ENCODE results near the gene TOGARAM1.

Gene TOGARAM1

GRCh38 chr14:45051180-45051579 lies 89.2 kb downstream of the TOGARAM1 start:
- TF ChIP-seq ZNF426 (tag by site-specific recombination; IDR thresholded peaks at IDR 0.05) (no peak), ZNF221 (tag by site-specific recombination; IDR thresholded peaks at IDR 0.05; ENCODE audit: borderline replicate concordance) (no peak), ZBTB17 (tag by site-specific recombination; IDR thresholded peaks at IDR 0.05) (no peak), RBAK (tag by site-specific recombination; IDR thresholded peaks at IDR 0.05) (no peak), AEBP2 (tag by site-specific recombination; IDR thresholded peaks at IDR 0.05; ENCODE audit: borderline replicate concordance) (no peak), ZNF837 (tag by site-specific recombination; IDR thresholded peaks at IDR 0.05) (no peak), KLF17 (tag by site-specific recombination; IDR thresholded peaks at IDR 0.05) (no peak), ZBTB20 (tag by site-specific recombination; IDR thresholded peaks at IDR 0.05) (no peak), ZNF211 (tag by site-specific recombination; IDR thresholded peaks at IDR 0.05; ENCODE audit: low read depth) (no peak), SP7 (tag by site-specific recombination; IDR thresholded peaks at IDR 0.05) (no peak), BCL11A (tag by site-specific recombination; IDR thresholded peaks at IDR 0.05; ENCODE audit: low read depth) (no peak), ZBTB48 (tag by site-specific recombination; IDR thresholded peaks at IDR 0.05) (no peak)
- ChIA-PET POLR2A (no interaction called here), CTCF (no interaction called here)
- Histone ChIP-seq H3K4me1 (ENCODE audit: control insufficient read depth, insufficient read depth, low read length) (no peaks in the 10 kb centered on the region), H3K27ac (ENCODE audit: extremely low read depth, low read depth, low read length) (no peak overlapping the region), H3K36me3 (ENCODE audit: control insufficient read depth in 2 of 2, insufficient read depth in 1 of 2, low read length in 2 of 2) (peaks cover 32 to 40% of the 10 kb centered on the region in 2 experiments), H3K9me3 (ENCODE audit: control insufficient read depth, insufficient read depth, low read depth, low read length) (no peaks in the 10 kb centered on the region), H3K4me3 (ENCODE audit: low read depth, low read length) (no peak overlapping the region)

GRCh38 chr14:45051896-45052295 lies 89.9 kb downstream of the TOGARAM1 start:
- H3K27ac ChIP-seq (ENCODE audit: extremely low read depth, low read depth, low read length): no peak overlapping the region
- ChIA-PET POLR2A (interaction anchor here (0.6 kb wide), 1 partner anchor 143 kb away, joined by 4 read pairs; no protein-coding TSS in a partner anchor), CTCF (interaction anchor here (0.5 kb wide), 1 partner anchor 66 kb away, joined by 7 read pairs; no protein-coding TSS in a partner anchor)
- no peak overlapping the region for H3K4me3 ChIP-seq (ENCODE audit: low read depth, low read length)
- TF ChIP-seq HIC1 (tag by site-specific recombination; IDR thresholded peaks at IDR 0.05) (no peak), ZNF18 (tag by site-specific recombination; IDR thresholded peaks at IDR 0.05) (no peak), ZNF184 (tag by site-specific recombination; IDR thresholded peaks at IDR 0.05) (no peak), ZNF302 (tag by site-specific recombination; IDR thresholded peaks at IDR 0.05; ENCODE audit: low read depth) (no peak), ZNF362 (tag by site-specific recombination; IDR thresholded peaks at IDR 0.05) (no peak), ZBTB7A (tag by site-specific recombination; IDR thresholded peaks at IDR 0.05; ENCODE audit: low read depth) (no peak), GLIS2 (tag by site-specific recombination; IDR thresholded peaks at IDR 0.05) (no peak), KLF10 (tag by site-specific recombination; IDR thresholded peaks at IDR 0.05) (no peak), ZNF121 (tag by site-specific recombination; IDR thresholded peaks at IDR 0.05) (no peak), ZNF560 (tag by site-specific recombination; IDR thresholded peaks at IDR 0.05; ENCODE audit: borderline replicate concordance) (no peak), OVOL3 (tag by site-specific recombination; IDR thresholded peaks at IDR 0.05) (no peak)
- no peaks in the 10 kb centered on the region for H3K9me3 ChIP-seq (ENCODE audit: control insufficient read depth, insufficient read depth, low read depth, low read length)
- H3K36me3 ChIP-seq (ENCODE audit: control insufficient read depth in 2 of 2, insufficient read depth in 1 of 2, low read length in 2 of 2): peaks cover 35 to 37% of the 10 kb centered on the region in 2 experiments
- H3K4me1 ChIP-seq (ENCODE audit: control insufficient read depth, insufficient read depth, low read length): no peaks in the 10 kb centered on the region
